HepG2 (cell line): ENCODE data around the gene HS3ST3B1. TPM values are rescaled to one million over a fixed set of nuclear protein-coding genes. Genes with fewer than 3 reads are reported as not detected.

Experiments
- AKAP8 ChIP-seq: sonication (generic); formaldehyde crosslinking; IDR thresholded peaks from 2 replicates; pipeline ENCODE4 v1.5.1; 2020; ENCODE audit warnings: mild to moderate bottlenecking, missing genetic modification reagents
- EP300 ChIP-seq, 3 experiments: sonication (generic) in 1 of 3; formaldehyde crosslinking in 1 of 3; IDR thresholded peaks; 2 replicates each; pipeline versions ENCODE4 v1.5.1 to v1.6.1; 2011 to 2020; ENCODE audit warnings: low read depth in 2 of 3, low read length in 2 of 3, borderline replicate concordance in 1 of 3, improper control_type of control experiment in 1 of 3, mild to moderate bottlenecking in 1 of 3, missing genetic modification reagents in 1 of 3, moderate library complexity in 1 of 3
- FOXC1 ChIP-seq: sonication (generic); formaldehyde crosslinking; IDR thresholded peaks from 2 replicates; pipeline ENCODE4 v1.8.0; 2022; ENCODE audit warnings: mild to moderate bottlenecking, missing genetic modification reagents, borderline replicate concordance
- GATA4 ChIP-seq: sonication (generic); IDR thresholded peaks from 2 replicates; pipeline ENCODE4 v1.6.1; 2016; ENCODE audit warnings: antibody characterized with exemption, low read depth, borderline replicate concordance
- HOXD1 ChIP-seq: sonication (generic); formaldehyde crosslinking; IDR thresholded peaks from 2 replicates; pipeline ENCODE4 v1.5.0; 2020; ENCODE audit warnings: missing genetic modification reagents
- JDP2 ChIP-seq: sonication (generic); formaldehyde crosslinking; IDR thresholded peaks from 2 replicates; pipeline ENCODE4 v1.8.1; 2022; ENCODE audit warnings: missing genetic modification reagents, borderline replicate concordance
- ONECUT2 ChIP-seq: sonication (generic); formaldehyde crosslinking; IDR thresholded peaks from 2 replicates; pipeline ENCODE4 v1.4.0; 2020; ENCODE audit warnings: missing genetic modification reagents
- RNF219 ChIP-seq: sonication (generic); formaldehyde crosslinking; IDR thresholded peaks from 2 replicates; pipeline ENCODE4 v1.5.0; 2020; ENCODE audit warnings: mild to moderate bottlenecking, missing genetic modification reagents
- SAP130 ChIP-seq: IDR thresholded peaks from 2 replicates; pipeline ENCODE4 v1.6.1; 2016; ENCODE audit warnings: low read depth
- SMYD3 ChIP-seq: sonication (generic); formaldehyde crosslinking; IDR thresholded peaks from 2 replicates; pipeline ENCODE4 v1.8.1; 2023; ENCODE audit warnings: mild to moderate bottlenecking, missing genetic modification reagents
- TARDBP ChIP-seq: sonication (generic); formaldehyde crosslinking; IDR thresholded peaks from 2 replicates; pipeline ENCODE4 v1.8.0; 2022; ENCODE audit warnings: mild to moderate bottlenecking, missing genetic modification reagents
- TFDP2 ChIP-seq: sonication (generic); formaldehyde crosslinking; IDR thresholded peaks from 2 replicates; pipeline ENCODE4 v1.4.0; 2020; ENCODE audit warnings: missing genetic modification reagents
- YEATS4 ChIP-seq: sonication (generic); formaldehyde crosslinking; IDR thresholded peaks from 2 replicates; pipeline ENCODE4 v1.4.0; 2020; ENCODE audit warnings: missing genetic modification reagents, borderline replicate concordance
- ZFP90 ChIP-seq: sonication (generic); formaldehyde crosslinking; IDR thresholded peaks from 2 replicates; pipeline ENCODE4 v1.8.0; 2022; ENCODE audit warnings: missing genetic modification reagents, mild to moderate bottlenecking, inconsistent platforms, borderline replicate concordance
- ZFX ChIP-seq: sonication (generic); formaldehyde crosslinking; IDR thresholded peaks from 2 replicates; pipeline ENCODE4 v1.4.0; 2020; ENCODE audit warnings: mild to moderate bottlenecking, low read depth, missing genetic modification reagents, moderate library complexity
- ZNF124 ChIP-seq: sonication (generic); formaldehyde crosslinking; IDR thresholded peaks from 2 replicates; pipeline ENCODE4 v1.4.0; 2020; ENCODE audit warnings: missing genetic modification reagents
- ZNF224 ChIP-seq: sonication (generic); formaldehyde crosslinking; IDR thresholded peaks from 2 replicates; pipeline ENCODE4 v1.5.0; 2020; ENCODE audit warnings: mild to moderate bottlenecking, missing genetic modification reagents
- ZNF264 ChIP-seq: sonication (generic); formaldehyde crosslinking; IDR thresholded peaks from 2 replicates; pipeline ENCODE4 v1.4.0; 2020; ENCODE audit warnings: missing genetic modification reagents
- ZNF333 ChIP-seq: sonication (generic); formaldehyde crosslinking; IDR thresholded peaks from 2 replicates; pipeline ENCODE4 v1.4.0; 2020; ENCODE audit warnings: mild to moderate bottlenecking, missing genetic modification reagents, borderline replicate concordance
- ZNF460 ChIP-seq: sonication (generic); formaldehyde crosslinking; IDR thresholded peaks from 2 replicates; pipeline ENCODE4 v1.5.1; 2020; ENCODE audit warnings: missing genetic modification reagents, mild to moderate bottlenecking, borderline replicate concordance
- ZNF674 ChIP-seq: sonication (generic); formaldehyde crosslinking; IDR thresholded peaks from 2 replicates; pipeline ENCODE4 v1.5.0; 2020; ENCODE audit warnings: low read depth, mild to moderate bottlenecking, missing genetic modification reagents
- ZNF749 ChIP-seq: sonication (generic); formaldehyde crosslinking; IDR thresholded peaks from 2 replicates; pipeline ENCODE4 v1.8.0; 2022; ENCODE audit warnings: mild to moderate bottlenecking, missing genetic modification reagents, moderate library complexity, borderline replicate concordance
- polyA plus RNA-seq, 8 experiments: library from polyadenylated mRNA; depleted of rRNA in 3 of 8; stranded (reverse) in 7 of 8; unstranded in 1 of 8; fragments of >200 nt; fragmentation: Illumina TruSeq in 4 of 8; extraction: Trizol in 4 of 8; gene quantifications; 2 replicates each; pipeline versions ENCODE4 v1.2.1 to v1.2.3, GENCODE V29; 2011 to 2016; ENCODE audit warnings: low read depth in 4 of 8, missing spikeins in 1 of 8, mixed read lengths in 1 of 8; ENCODE audit not compliant: insufficient read depth in 1 of 8
- total RNA-seq, 5 experiments: library from RNA; depleted of rRNA; stranded (reverse); fragments of >200 nt; fragmentation: Illumina TruSeq; extraction: Trizol; gene quantifications; 2 replicates each; pipeline ENCODE4 v1.2.3, GENCODE V29; 2016; ENCODE audit warnings: low read depth in 1 of 5
- TF ChIP-seq, protein P1 (sequence below): sonication (generic); formaldehyde crosslinking; IDR thresholded peaks from 2 replicates; pipeline ENCODE4 v1.4.0; 2020; ENCODE audit warnings: missing genetic modification reagents
- TF ChIP-seq, protein P2 (sequence below): sonication (generic); formaldehyde crosslinking; IDR thresholded peaks from 2 replicates; pipeline ENCODE4 v1.4.0; 2020; ENCODE audit warnings: mild to moderate bottlenecking, missing genetic modification reagents

Gene HS3ST3B1
- total and polyA plus RNA-seq, 2 of the 13 experiments (the other 11 are each of a cell fraction or from before 2014, with no cell fraction given), result 15.7 to 39.5 TPM

DNA sequence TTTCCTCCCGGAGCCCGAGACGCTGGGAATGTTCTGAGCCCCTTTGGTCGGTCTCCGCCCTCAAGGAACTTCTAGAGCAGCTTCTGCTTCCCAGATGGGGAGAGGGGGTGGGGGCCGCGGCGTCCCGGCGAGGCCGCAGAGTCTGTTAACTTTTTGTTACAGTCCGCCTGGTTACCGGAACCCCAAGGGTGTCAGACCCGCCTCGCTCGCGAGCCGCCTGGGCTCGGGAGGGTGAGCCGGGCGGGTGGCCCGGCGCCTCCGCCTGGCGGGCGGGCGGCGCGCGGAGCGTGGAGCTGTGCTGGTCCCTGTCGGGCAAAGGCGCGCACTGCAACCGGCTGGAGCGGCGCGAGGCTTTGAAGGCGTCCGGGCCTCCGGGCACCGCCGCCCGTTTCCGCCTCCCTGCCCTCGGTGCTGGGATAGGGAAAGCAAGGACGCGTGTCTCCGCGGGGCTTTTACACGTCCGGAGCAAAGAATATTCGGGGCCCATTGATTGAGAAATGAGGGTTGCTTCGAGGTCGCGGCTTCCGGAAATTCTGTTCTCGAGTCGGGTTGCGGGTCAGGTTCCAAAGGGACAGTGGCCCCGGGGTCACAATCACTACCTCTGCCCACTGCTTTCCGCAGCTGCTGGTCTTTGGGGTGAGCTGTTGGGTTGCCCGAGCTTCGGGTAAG lies 1.7 kb downstream of the HS3ST3B1 start (continued):
- TF ChIP-seq, protein P1, sequence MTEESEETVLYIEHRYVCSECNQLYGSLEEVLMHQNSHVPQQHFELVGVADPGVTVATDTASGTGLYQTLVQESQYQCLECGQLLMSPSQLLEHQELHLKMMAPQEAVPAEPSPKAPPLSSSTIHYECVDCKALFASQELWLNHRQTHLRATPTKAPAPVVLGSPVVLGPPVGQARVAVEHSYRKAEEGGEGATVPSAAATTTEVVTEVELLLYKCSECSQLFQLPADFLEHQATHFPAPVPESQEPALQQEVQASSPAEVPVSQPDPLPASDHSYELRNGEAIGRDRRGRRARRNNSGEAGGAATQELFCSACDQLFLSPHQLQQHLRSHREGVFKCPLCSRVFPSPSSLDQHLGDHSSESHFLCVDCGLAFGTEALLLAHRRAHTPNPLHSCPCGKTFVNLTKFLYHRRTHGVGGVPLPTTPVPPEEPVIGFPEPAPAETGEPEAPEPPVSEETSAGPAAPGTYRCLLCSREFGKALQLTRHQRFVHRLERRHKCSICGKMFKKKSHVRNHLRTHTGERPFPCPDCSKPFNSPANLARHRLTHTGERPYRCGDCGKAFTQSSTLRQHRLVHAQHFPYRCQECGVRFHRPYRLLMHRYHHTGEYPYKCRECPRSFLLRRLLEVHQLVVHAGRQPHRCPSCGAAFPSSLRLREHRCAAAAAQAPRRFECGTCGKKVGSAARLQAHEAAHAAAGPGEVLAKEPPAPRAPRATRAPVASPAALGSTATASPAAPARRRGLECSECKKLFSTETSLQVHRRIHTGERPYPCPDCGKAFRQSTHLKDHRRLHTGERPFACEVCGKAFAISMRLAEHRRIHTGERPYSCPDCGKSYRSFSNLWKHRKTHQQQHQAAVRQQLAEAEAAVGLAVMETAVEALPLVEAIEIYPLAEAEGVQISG (CRISPR knock-in tag), result 0 out of 2 replicates have a peak, but pooled peaks have one; percentile 22
- no peak for TF ChIP-seq ZNF460
- TF ChIP-seq ZFX, result no peak; the same call in 1 of the 2 replicates
- TF ChIP-seq ZNF264 (CRISPR knock-in tag), result no peak
- no peak for TF ChIP-seq JDP2 (CRISPR knock-in tag)
- TF ChIP-seq ZNF333 (CRISPR knock-in tag), result no peak; the same call in 1 of the 2 replicates
- TF ChIP-seq RNF219 (CRISPR knock-in tag), result no peak
- no peak for TF ChIP-seq ZNF749 (CRISPR knock-in tag)
- TF ChIP-seq EP300 (IDR thresholded peaks at IDR 0.05; ENCODE audit: low read depth in 2 of 2, low read length in 2 of 2), result no peak
- no peak for TF ChIP-seq EP300 (CRISPR knock-in tag; IDR thresholded peaks at IDR 0.05; ENCODE audit: borderline replicate concordance)
- TF ChIP-seq TFDP2, result 0 out of 2 replicates have a peak, but pooled peaks have one; percentile 18
- no peak for TF ChIP-seq HOXD1 (CRISPR knock-in tag)
- 0 out of 2 replicates have a peak, but pooled peaks have one; percentile 25 for TF ChIP-seq YEATS4 (CRISPR knock-in tag)
- no peak for TF ChIP-seq AKAP8 (CRISPR knock-in tag)
- TF ChIP-seq FOXC1 (CRISPR knock-in tag), result no peak
- no peak for TF ChIP-seq ZNF124 (CRISPR knock-in tag)
- TF ChIP-seq TARDBP (CRISPR knock-in tag), result no peak
- no peak for TF ChIP-seq SMYD3 (CRISPR knock-in tag)
- peak; percentile 65 for TF ChIP-seq SAP130
- no peak for TF ChIP-seq GATA4
- TF ChIP-seq ZNF224, result no peak
- no peak for TF ChIP-seq ZNF674 (CRISPR knock-in tag)
- TF ChIP-seq, protein P2, sequence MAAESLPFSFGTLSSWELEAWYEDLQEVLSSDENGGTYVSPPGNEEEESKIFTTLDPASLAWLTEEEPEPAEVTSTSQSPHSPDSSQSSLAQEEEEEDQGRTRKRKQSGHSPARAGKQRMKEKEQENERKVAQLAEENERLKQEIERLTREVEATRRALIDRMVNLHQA (CRISPR knock-in tag), result no peak
- TF ChIP-seq ZFP90 (CRISPR knock-in tag), result 0 out of 2 replicates have a peak, but pooled peaks have one; percentile 4
- TF ChIP-seq ONECUT2 (CRISPR knock-in tag), result no peak
